ENCODE measurements around the gene NAB2. TPM values are rescaled to one million over a fixed set of nuclear protein-coding genes. Genes with fewer than 3 reads are reported as not detected.

NAB2 gene
- polyA plus RNA-seq, 1 donor (not counting 4 experiments of a cell fraction or from before 2014, with no cell fraction given) = 22.0 TPM

DNA sequence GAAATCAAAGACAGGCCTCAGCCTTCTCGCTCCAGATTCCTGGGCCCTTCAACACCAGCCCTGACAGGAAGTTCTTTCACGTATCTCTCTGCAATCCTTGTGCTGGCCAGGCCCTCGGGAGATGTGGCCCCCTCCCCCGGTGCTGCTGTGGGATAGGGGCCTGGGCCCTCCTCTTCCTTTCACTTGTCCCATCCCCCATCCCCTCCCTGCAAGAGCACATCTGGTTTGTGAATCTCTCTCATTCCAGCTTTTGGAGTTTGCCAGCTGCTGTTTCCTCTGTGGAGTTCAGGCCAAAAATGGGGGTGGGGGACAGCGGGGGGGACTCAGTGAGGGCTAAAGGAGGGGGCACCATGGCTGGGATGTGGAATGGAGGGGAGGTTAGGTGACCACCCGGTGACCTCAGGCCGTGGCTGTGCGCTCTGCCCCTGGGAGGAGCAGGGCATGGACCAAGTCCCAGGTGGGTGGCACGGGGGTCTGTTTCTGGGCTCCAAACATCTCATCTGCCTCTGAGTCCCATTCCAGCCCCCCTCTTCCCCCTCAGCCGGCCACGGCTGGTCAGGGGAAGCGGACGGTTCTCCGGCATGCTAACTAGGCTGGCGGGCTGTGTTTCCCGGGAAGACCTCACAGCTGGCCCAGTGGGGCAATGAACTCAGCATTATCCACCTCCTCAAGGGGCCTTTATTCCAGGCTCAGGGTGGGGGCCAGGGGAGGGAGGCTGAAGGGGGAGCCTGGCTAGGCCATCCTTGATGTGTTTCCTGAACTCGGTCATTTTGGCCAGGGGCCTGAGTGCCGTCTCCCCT, 46.8 kb downstream of the NAB2 start:
- DNase-seq (ENCODE audit: low read depth, low spot score) (no peak), FAIRE-seq (no peak)
- Histone ChIP-seq H3K27ac (ENCODE audit: control insufficient read depth, insufficient read depth, low read length) (no peak overlapping the region), H3K79me2 (ENCODE audit: control insufficient read depth, insufficient read depth, low read length) (no peaks in the 10 kb centered on the region), H3K4me3 (ENCODE audit: control insufficient read depth in 2 of 3, extremely low read depth in 1 of 3, insufficient read depth in 2 of 3, low read depth in 1 of 3, low read length in 3 of 3) (no peak overlapping the region), H3K9me1 (ENCODE audit: control insufficient read depth, extremely low read depth, insufficient read depth, low read length) (no peaks in the 10 kb centered on the region), H3K27me3 (ENCODE audit: control insufficient read depth, extremely low read depth, insufficient read depth, low read length) (no peaks in the 10 kb centered on the region), H3K4me2 (ENCODE audit: control insufficient read depth, extremely low read depth, insufficient read depth, low read depth, low read length) (no peak overlapping the region), H4K20me1 (ENCODE audit: control insufficient read depth, extremely low read depth, insufficient read depth, low read length) (no peaks in the 10 kb centered on the region), H3K9ac (ENCODE audit: control insufficient read depth, extremely low read depth, insufficient read depth, low read length) (no peak overlapping the region), H2AFZ (ENCODE audit: control insufficient read depth, low read length) (no peak overlapping the region), H3K36me3 (ENCODE audit: control insufficient read depth in 2 of 2, extremely low read depth in 1 of 2, insufficient read depth in 2 of 2, low read length in 2 of 2) (peaks cover 2 to 5% of the 10 kb centered on the region in 2 experiments), H3K4me1 (ENCODE audit: control insufficient read depth, extremely low read depth, insufficient read depth, low read length) (no peaks in the 10 kb centered on the region), H3K9me3 (ENCODE audit: control insufficient read depth, low read depth, low read length) (no peaks in the 10 kb centered on the region)
- TF ChIP-seq EZH2 (IDR thresholded peaks at IDR 0.05; ENCODE audit: low read length) = no peak
- no peak for TF ChIP-seq CTCF (optimal IDR thresholded peaks at IDR 0.05 in 1 of 3, IDR thresholded peaks at IDR 0.05 in 1 of 3, conservative IDR thresholded peaks at IDR 0.05 in 1 of 3; ENCODE audit: extremely low read depth in 1 of 3, insufficient read depth in 2 of 3, low read length in 3 of 3)
- dilution Hi-C loops (cut with MboI; ENCODE audit: extremely low pct_ligation_motif_present, low sequenced_read_pairs) = no loop called here

- Histone ChIP-seq H4K20me1 (ENCODE audit: control insufficient read depth, extremely low read depth, insufficient read depth, low read length) (no peaks in the 10 kb centered on the region), H3K4me2 (ENCODE audit: control insufficient read depth, extremely low read depth, insufficient read depth, low read depth, low read length) (no peak overlapping the region), H3K4me3 (ENCODE audit: control insufficient read depth in 2 of 3, extremely low read depth in 1 of 3, insufficient read depth in 2 of 3, low read depth in 1 of 3, low read length in 3 of 3) (no peak overlapping the region), H2AFZ (ENCODE audit: control insufficient read depth, low read length) (no peak overlapping the region), H3K27ac (ENCODE audit: control insufficient read depth, insufficient read depth, low read length) (no peak overlapping the region), H3K36me3 (ENCODE audit: control insufficient read depth in 2 of 2, extremely low read depth in 1 of 2, insufficient read depth in 2 of 2, low read length in 2 of 2) (peaks cover 5 to 27% of the 10 kb centered on the region in 2 experiments), H3K9me3 (ENCODE audit: control insufficient read depth, low read depth, low read length) (no peaks in the 10 kb centered on the region), H3K9me1 (ENCODE audit: control insufficient read depth, extremely low read depth, insufficient read depth, low read length) (no peaks in the 10 kb centered on the region), H3K79me2 (ENCODE audit: control insufficient read depth, insufficient read depth, low read length) (no peaks in the 10 kb centered on the region), H3K27me3 (ENCODE audit: control insufficient read depth, extremely low read depth, insufficient read depth, low read length) (no peaks in the 10 kb centered on the region), H3K4me1 (ENCODE audit: control insufficient read depth, extremely low read depth, insufficient read depth, low read length) (no peaks in the 10 kb centered on the region), H3K9ac (ENCODE audit: control insufficient read depth, extremely low read depth, insufficient read depth, low read length) (no peak overlapping the region)
- TF ChIP-seq CTCF (optimal IDR thresholded peaks at IDR 0.05 in 1 of 3, IDR thresholded peaks at IDR 0.05 in 1 of 3, conservative IDR thresholded peaks at IDR 0.05 in 1 of 3; ENCODE audit: extremely low read depth in 1 of 3, insufficient read depth in 2 of 3, low read length in 3 of 3) (no peak), EZH2 (IDR thresholded peaks at IDR 0.05; ENCODE audit: low read length) (no peak)
- DNase-seq (ENCODE audit: low read depth, low spot score) (no peak), FAIRE-seq (no peak)
- dilution Hi-C loops (cut with MboI; ENCODE audit: extremely low pct_ligation_motif_present, low sequenced_read_pairs) = no loop called here
Observed at GRCh38 chr12:57138526-57139272, 49.8 kb downstream of the NAB2 start.

Measured in keratinocyte (primary cell).